Hepatocyte (in vitro differentiated cells): ENCODE results near the gene PPM1H. TPM values are rescaled to one million over a fixed set of nuclear protein-coding genes. Genes with fewer than 3 reads are reported as not detected.

ENCODE experiments used
- DNase-seq: peaks from one replicate; pipeline ENCODE4 v3.0.0-alpha.2; 2016; ENCODE audit warnings: low spot score
- H2AFZ ChIP-seq: fragments of 200-600 bp; sonication (generic); 2 replicates; pipeline ENCODE4 v1.6.0; 2016; ENCODE audit warnings: antibody characterized with exemption, mild to moderate bottlenecking
- H3K27ac ChIP-seq: fragments of 200-600 bp; sonication (generic); 2 replicates; pipeline ENCODE4 v1.5.1; 2016; ENCODE audit warnings: mild to moderate bottlenecking
- H3K27me3 ChIP-seq: fragments of 200-600 bp; sonication (generic); 2 replicates; pipeline ENCODE4 v1.6.1; 2016
- H3K36me3 ChIP-seq: fragments of 200-600 bp; sonication (generic); replicated peaks from 2 replicates; pipeline ENCODE4 v1.5.1; 2016; ENCODE audit warnings: low read depth; ENCODE audit not compliant: insufficient read depth
- H3K4me1 ChIP-seq: fragments of 200-600 bp; sonication (generic); 2 replicates; pipeline ENCODE4 v1.5.1; 2016; ENCODE audit warnings: mild to moderate bottlenecking, moderate library complexity; ENCODE audit not compliant: insufficient read depth
- H3K4me2 ChIP-seq: fragments of 200-600 bp; sonication (generic); 2 replicates; pipeline ENCODE4 v1.6.0; 2016
- H3K4me3 ChIP-seq: fragments of 200-600 bp; sonication (generic); 2 replicates; pipeline ENCODE4 v1.5.1; 2016; ENCODE audit warnings: mild to moderate bottlenecking
- H3K79me2 ChIP-seq: fragments of 200-600 bp; sonication (generic); 2 replicates; pipeline ENCODE4 v1.6.0; 2017; ENCODE audit warnings: mild to moderate bottlenecking
- H3K9me2 ChIP-seq: fragments of 200-600 bp; sonication (generic); replicated peaks from 2 replicates; pipeline ENCODE4 v1.6.0; 2017; ENCODE audit warnings: mild to moderate bottlenecking; ENCODE audit not compliant: insufficient read depth
- H3K9me3 ChIP-seq: fragments of 200-600 bp; sonication (generic); 2 replicates; pipeline ENCODE4 v1.5.1; 2016; ENCODE audit warnings: low read depth, mild to moderate bottlenecking
- H4K20me1 ChIP-seq: fragments of 200-600 bp; sonication (generic); 2 replicates; pipeline ENCODE4 v1.6.0; 2016; ENCODE audit warnings: mild to moderate bottlenecking; ENCODE audit not compliant: insufficient read depth, poor library complexity, severe bottlenecking
- CTCF ChIP-seq: fragments of 200-600 bp; sonication (generic); IDR thresholded peaks from 2 replicates; pipeline ENCODE4 v1.5.1; 2016; ENCODE audit warnings: antibody characterized with exemption, mild to moderate bottlenecking; ENCODE audit not compliant: poor library complexity
- EZH2 ChIP-seq: fragments of 200-600 bp; sonication (generic); IDR thresholded peaks from 2 replicates; pipeline ENCODE4 v1.6.1; 2016; ENCODE audit warnings: antibody characterized with exemption, mild to moderate bottlenecking, borderline replicate concordance
- EZH2phosphoT487 ChIP-seq: fragments of 200-600 bp; sonication (generic); IDR thresholded peaks from one replicate; pipeline ENCODE4 v1.6.1; 2018; ENCODE audit warnings: antibody characterized with exemption, mild to moderate bottlenecking, low read depth, moderate library complexity; ENCODE audit not compliant: unreplicated experiment, severe bottlenecking
- WGBS: methylation state at CpG from one replicate; pipeline ENCODE4 v1.1.6; 2016; ENCODE audit warnings: low lambda C conversion rate; ENCODE audit errors: missing lambda C conversion rate; 5-methylcytosine and 5-hydroxymethylcytosine counted together
- polyA plus RNA-seq: library from polyadenylated mRNA; unstranded; fragments of >200 nt; fragmentation: Nextera tagmentation; extraction: Ambion mirVana; gene quantifications from 2 replicates; pipeline ENCODE4 v1.2.1, GENCODE V29; 2016
- total RNA-seq: library from RNA; depleted of rRNA; stranded (reverse); fragments of >200 nt; gene quantifications from 2 replicates; pipeline ENCODE4 v1.2.3, GENCODE V29; 2014

The PPM1H gene
- total and polyA plus RNA-seq, 2 experiments from 2014 or later: 9.2 to 21.8 TPM

GRCh38 chr12:62784576-62784975 is 150.4 kb downstream of the PPM1H start:
- Histone ChIP-seq H3K36me3 (no peaks in the 10 kb centered on the region), H2AFZ (no peak overlapping the region), H3K4me3 (no peak overlapping the region), H3K27ac (no peak overlapping the region), H4K20me1 (no peaks in the 10 kb centered on the region), H3K9me3 (no peaks in the 10 kb centered on the region), H3K27me3 (no peaks in the 10 kb centered on the region), H3K4me1 (peaks cover 15% of the 10 kb centered on the region), H3K79me2 (no peaks in the 10 kb centered on the region), H3K9me2 (no peaks in the 10 kb centered on the region), H3K4me2 (no peak overlapping the region)
- TF ChIP-seq EZH2phosphoT487 (no peak), CTCF (no peak), EZH2 (no peak)
- WGBS: 58% methylated on average over 4 of the region's 4 CpGs
- no peak for DNase-seq

GRCh38 chr12:62783881-62784280 is 151.1 kb downstream of the PPM1H start:
- DNase-seq: no peak
- Histone ChIP-seq H3K9me2 (no peaks in the 10 kb centered on the region), H3K4me2 (no peak overlapping the region), H3K4me1 (peaks cover 15% of the 10 kb centered on the region), H3K27me3 (no peaks in the 10 kb centered on the region), H3K79me2 (no peaks in the 10 kb centered on the region), H3K9me3 (no peaks in the 10 kb centered on the region), H3K4me3 (no peak overlapping the region), H2AFZ (no peak overlapping the region), H4K20me1 (no peaks in the 10 kb centered on the region), H3K27ac (no peak overlapping the region), H3K36me3 (no peaks in the 10 kb centered on the region)
- no peak for TF ChIP-seq EZH2phosphoT487
- no peak for TF ChIP-seq EZH2
- no peak for TF ChIP-seq CTCF
- 88% methylated on average over 6 of the region's 6 CpGs for WGBS

DNA sequence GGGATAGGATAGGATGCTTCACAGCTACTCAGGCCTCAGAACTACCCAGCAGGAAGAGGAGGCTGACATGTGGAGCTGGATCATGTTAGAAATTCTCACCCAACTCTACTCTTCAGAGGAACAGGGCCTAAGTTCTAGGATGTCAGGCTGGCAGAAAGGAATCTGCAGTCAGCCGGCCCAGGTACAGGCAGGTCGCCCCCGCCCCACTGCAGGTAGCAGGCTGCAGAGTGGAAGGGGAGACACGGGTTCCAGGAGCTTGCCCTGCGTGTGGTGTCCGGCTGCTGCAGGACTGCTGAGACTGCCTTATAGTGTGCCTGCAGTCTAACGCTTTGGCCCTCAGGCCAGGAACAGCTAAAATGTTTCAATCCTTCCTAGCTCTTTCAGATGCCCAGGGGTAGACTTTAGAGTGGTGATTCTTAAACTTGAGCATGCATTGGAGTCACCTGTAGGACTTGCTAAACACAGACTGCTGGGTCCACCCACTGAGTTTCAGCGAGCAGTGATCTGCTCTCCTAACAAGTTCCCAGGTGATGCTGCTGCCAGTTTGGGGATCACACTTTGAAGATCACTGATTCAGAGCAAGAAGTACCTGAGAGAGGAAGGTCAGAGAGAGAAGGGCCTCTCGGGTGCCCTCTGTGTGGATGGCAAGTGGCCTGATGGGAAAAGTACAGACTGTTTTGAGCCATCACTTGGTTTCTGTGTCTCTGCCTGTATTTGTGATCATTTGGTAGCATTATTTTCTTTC is 153.6 kb downstream of the PPM1H start:
- no peaks in the 10 kb centered on the region for H3K36me3 ChIP-seq
- no peaks in the 10 kb centered on the region for H4K20me1 ChIP-seq
- H3K79me2 ChIP-seq: no peaks in the 10 kb centered on the region
- H3K4me2 ChIP-seq: no peak overlapping the region
- peaks cover 9% of the 10 kb centered on the region for H3K4me1 ChIP-seq
- H3K9me2 ChIP-seq: no peaks in the 10 kb centered on the region
- WGBS: 85% methylated on average over 9 of the region's 9 CpGs
- H3K27ac ChIP-seq: no peak overlapping the region
- no peak overlapping the region for H2AFZ ChIP-seq
- no peak overlapping the region for H3K4me3 ChIP-seq
- no peaks in the 10 kb centered on the region for H3K9me3 ChIP-seq
- DNase-seq: no peak
- H3K27me3 ChIP-seq: no peaks in the 10 kb centered on the region
- no peak for TF ChIP-seq EZH2phosphoT487
- TF ChIP-seq CTCF: no peak
- no peak for TF ChIP-seq EZH2

GRCh38 chr12:62779488-62779887 is 155.5 kb downstream of the PPM1H start:
- Histone ChIP-seq H3K36me3 (no peaks in the 10 kb centered on the region), H3K79me2 (no peaks in the 10 kb centered on the region), H3K4me1 (no peaks in the 10 kb centered on the region), H3K9me3 (no peaks in the 10 kb centered on the region), H3K9me2 (no peaks in the 10 kb centered on the region), H4K20me1 (no peaks in the 10 kb centered on the region), H2AFZ (no peak overlapping the region), H3K4me2 (no peak overlapping the region), H3K4me3 (no peak overlapping the region), H3K27me3 (no peaks in the 10 kb centered on the region), H3K27ac (no peak overlapping the region)
- DNase-seq: no peak
- TF ChIP-seq EZH2 (no peak), CTCF (no peak), EZH2phosphoT487 (no peak)
